ENCODE data around the gene ETV6.
"Not testable (repeated sequence)": the region's sequence is repeated elsewhere in the genome, so short reads cannot be mapped to it uniquely, and the experiment has no call there.

Gene ETV6

DNA sequence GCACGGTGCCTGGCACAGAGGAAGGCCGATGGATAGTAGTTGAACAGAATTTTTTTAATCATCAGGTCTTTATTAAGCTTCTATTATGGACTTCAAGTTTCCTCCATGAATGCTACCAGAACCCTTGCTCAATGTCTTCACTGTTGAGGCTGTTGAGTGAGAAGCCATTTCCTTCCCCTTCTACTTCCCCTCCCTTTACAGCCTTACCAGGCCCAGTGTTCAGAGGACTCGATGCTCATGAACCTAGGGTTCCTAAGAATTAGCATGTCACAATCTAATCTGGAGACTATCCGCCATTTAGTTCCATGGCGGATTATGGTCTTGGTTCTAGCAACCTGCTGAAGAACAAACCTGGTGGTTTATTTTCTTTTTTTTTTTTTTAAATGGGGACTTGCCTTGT, 17.7 kb downstream of the ETV6 start:
- no peak for FAIRE-seq

DNA sequence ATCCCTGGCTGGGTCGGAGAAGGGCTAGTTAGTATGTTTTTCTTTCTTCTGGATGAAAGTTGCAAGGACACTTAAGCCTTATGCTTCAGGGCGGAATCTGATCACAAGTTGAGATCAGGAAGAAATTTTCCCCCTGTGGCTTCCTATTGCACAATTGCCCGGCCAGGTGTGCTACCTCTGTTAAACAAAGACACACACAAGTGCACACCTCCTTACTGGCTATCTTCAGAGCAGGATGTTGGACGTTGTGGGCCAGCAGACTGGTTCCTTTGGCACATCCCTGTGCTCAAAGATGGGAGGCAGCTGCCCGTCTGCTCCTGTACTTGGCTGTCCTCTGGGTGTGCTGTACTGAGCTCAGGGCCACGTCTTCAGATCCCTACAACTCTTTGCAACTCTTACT, 19.1 kb downstream of the ETV6 start:
- DNase-seq (ENCODE audit: low spot score) (no peak), FAIRE-seq (no peak)

More for the DNA sequence above, 17.7 kb downstream of the ETV6 start:
- DNase-seq (ENCODE audit: low spot score): no peak

DNA sequence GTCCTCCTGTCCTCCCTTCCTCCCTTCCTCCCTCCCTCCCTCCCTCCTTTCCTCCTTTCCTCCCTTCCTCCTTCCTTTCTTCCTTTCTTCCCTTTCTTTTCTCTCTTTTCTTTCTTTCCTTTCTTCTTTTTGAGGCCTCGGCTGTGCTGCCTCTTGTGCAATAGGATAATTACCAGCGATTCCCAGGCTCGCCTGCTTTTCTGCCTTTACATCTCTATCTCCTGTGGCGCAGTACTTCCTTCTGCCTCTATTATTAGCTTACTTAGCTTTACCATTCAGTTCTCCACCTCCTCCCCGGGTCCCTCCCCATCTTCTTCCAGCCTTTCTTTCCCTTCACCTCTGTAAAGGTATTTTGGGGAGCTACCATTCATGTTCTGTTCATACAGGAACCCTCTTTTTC, 19.9 kb downstream of the ETV6 start:
- no peak for FAIRE-seq
- DNase-seq (ENCODE audit: low spot score): no peak

DNA sequence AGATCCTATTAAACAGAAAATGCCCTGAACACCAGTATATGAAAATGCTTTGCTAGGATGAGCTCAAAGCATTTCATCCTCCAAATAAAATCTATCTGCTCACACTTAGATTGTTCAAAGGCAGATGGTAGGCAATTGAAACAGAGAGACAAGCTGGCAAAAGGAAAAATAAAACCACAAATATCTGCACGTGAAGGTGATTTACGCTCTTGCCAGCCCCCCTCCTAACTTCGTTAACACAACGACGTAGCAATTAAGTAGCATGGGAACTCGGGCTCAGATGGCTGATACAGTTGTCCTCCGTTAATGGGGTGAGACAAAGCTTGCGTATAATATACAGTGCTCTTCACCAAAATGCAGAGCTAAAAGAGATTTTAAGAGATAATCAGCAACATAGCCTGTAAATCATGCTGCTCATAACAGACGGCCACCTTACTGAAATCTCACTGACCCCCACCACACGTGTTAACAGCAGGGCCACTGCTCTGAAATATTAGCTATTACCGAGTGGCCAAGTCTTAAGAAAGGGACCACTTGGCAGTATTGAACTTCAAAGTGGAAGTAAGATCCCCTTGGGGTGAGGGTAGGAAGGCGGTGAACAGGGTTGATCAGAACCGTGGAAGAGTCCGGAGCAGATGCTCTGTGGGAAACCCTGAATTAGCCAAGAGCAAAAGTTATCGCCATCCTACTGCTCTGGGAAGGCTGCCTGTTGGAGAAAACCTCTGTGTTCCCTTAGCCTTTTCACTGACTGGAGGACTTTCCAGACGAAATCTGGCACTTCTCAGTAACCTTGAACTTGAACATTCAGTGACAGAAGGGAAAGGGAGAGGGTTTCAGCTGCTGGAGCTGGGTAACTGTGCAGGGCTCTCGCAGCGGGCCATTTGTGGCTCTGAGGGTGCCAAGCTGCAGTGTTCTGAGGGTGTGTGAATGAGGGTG, 23.1 kb downstream of the ETV6 start:
- FAIRE-seq: no peak
- DNase-seq (ENCODE audit: low spot score): no peak

DNA sequence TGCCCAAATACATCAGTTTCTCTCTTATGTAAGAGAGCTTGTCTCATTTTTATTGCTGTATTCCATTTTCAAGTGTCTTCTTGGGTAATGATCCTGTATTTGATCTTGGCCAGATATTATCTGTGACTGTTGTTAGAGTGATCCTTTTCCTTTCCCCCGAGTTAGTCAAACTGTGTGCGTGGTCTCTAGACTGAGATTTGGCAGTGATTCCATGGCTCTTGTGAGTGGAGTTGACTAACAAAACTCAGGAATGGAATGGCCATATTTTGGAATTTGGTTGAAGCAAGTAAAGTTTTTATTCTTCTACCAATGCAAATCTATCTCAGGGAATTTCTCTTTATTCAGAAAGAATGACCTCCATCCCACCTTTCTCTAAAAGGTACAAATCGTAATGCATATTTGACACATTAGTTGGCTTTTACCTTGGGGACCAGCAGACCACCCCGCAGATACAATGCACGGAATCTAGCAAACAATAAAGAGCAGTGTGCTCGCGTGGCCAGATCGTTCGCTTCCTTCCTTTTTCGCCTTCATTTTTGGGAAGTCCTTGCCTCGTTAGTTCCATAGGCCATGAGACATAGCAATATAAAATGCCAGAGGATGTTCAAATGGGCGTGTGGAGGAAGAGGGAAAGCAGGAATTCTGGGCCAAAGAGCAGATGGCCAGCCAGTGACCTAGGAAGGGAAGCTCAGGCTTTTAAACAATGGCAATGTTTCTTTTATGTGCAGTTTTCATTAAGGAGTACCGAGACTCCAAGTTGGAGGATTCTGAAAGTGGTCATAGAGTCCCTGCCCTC, 24.4 kb downstream of the ETV6 start:
- FAIRE-seq (no peak), DNase-seq (ENCODE audit: low spot score) (no peak)

DNA sequence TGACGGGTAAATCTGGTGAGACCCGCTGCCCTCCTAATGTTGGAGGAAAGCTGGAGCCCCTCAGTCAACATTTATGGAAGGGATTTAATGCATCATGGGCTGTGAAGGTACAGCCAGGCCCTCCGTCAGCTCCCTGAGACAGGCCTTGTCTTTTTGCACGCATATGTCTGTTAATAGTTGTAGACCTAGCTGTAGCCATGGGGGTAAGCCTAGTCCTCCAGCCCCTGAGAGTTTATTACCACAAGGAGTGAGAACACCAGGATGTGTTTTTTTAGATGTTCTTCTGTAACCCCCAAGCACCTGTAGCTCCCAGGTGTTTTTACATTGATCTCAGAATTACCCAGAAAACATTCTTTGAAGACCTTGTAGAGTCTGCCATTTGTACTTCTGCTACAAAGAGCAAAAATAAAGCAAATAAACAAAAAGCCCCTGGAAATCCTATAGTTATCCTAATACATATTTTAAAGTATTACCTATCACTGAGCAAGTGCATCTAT, 25.5 kb downstream of the ETV6 start:
- FAIRE-seq: no peak
- no peak for DNase-seq (ENCODE audit: low spot score)

DNA sequence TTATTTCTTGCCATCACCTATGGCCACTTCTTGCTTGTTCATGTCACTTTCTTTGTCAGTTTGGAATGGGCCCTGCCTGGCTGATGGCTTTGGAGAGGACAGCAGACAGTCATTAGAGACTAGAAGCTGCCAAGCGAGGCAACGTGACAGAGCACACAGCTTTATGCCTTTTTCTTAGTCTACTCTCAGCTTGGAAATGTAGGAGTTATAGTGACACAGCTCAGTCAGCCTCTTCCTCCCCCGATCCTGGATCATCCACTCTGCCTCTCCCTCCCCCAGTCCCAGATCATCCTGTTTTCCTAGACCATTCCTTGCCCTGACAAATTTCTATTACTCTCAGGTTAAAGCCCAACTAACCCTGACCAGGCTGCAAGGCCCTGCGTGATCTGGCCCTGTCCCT, 26.6 kb downstream of the ETV6 start:
- FAIRE-seq (no peak), DNase-seq (ENCODE audit: low spot score) (no peak)

DNA sequence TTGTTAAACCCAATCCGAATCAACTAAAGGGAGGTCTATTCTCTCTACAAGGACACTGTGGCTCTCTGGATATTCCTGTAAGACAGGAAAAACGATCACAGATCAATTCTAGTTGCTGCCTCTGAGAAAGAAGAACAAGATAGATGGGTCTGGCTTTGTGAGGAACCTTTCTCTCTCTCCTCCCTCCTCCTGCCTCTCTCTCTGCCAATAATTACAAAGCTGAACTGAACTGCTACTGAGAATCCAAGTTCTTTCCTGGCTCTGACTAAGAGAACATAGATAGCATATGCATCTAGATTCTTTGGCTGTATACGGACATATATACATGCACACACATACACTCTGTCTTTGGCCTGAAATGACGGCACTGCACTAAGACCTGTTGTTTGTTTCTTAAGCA, 27.6 kb downstream of the ETV6 start:
- DNase-seq (ENCODE audit: low spot score) (no peak), FAIRE-seq (peak; percentile 48)

DNA sequence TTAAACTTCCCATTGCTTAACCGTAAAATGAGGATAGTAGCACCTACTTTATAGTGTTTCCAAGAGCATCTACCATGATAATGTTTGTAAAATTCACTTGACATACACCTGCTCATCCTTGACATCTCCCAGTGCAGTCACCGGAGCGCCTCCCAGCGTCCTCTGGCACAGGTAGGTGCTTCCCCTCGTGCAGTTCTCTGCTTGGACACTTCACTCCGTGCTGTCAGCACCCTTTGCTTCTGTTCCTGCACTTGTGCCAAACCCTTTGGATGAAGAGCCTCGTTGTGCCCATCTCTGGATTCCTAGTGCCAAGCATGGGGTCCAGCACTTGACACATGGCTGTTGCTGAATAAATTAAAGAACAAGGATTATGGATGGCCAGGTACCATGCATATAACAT, 28.3 kb downstream of the ETV6 start:
- no peak for DNase-seq (ENCODE audit: low spot score)
- FAIRE-seq: no peak

DNA sequence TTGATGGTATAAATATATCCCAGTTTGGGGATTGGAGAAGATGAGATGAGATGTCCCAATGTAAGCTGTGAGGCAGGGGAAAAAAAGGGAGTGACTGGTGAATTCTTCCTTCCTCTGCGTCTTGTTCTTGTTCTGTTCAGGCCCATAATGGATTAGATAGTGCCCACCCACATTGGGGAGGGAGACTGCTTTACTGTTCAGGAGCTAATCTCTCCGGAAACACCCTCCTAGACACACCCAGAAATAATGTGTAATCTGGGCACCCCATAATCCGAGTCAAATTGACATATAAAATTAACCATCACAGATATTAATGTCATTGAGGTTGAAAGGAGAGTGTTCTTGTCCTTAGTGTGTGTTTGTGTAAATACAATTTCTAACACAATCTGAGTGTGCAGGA, 29.3 kb downstream of the ETV6 start:
- DNase-seq (ENCODE audit: low spot score): no peak
- FAIRE-seq: no peak

DNA sequence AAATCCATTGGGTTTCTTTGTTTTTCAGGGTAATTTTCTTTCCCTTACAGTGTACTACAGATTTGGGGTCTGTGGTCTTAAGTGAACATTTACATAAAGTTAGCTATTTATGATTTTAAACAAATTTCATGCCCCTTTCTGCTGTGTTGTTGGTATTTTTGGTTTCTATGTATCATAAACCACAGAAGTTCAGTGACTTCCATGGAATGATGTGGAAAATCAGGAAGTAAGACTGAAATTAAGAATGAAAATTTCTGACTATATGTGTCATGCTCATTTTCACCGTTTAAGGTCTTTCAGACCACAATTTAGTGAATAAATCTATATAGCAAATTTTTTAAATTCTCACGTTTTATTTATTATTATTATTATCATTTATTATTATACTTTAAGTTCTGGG, 31.7 kb downstream of the ETV6 start:
- DNase-seq (ENCODE audit: low spot score): no peak

DNA sequence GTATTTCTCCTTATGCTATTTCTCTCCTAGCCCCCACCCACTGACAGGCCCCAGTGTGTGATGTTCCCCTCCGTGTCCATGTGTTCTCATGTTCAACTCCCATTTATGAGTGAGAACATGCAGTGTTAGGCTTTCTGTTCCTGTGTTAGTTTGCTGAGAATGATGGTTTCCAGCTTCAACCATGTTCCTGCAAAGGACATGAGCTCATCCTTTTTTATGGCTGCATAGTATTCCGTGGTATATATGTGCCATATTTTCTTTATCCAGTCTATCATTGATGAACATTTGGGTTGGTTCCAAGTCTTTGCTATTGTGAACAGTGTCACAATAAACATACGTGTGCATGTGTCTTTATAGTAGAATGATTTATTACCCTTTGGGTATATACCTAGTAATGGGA, 32.2 kb downstream of the ETV6 start:
- not testable (repeated sequence) for DNase-seq (ENCODE audit: low spot score)
- peak; percentile 73 for FAIRE-seq

More for the DNA sequence above, 31.7 kb downstream of the ETV6 start:
- FAIRE-seq: no peak

DNA sequence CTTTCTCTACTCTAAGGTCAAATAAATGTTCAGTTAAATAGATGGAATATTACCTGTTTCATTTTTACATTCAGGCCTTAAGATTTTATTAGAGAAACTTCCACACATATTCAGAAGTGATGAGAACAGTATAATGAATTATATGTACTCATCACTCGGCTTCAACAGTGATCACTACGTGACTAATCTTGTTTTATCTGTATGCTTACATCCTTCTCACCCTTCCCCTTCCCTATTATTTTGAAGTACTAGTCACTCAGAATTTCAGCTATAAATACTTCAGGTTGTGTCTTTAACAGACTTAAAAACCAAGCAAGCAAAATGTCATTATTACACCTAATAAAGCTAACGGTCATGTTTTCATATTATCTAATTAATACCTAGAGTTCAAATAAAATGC, 34.9 kb downstream of the ETV6 start:
- DNase-seq (ENCODE audit: low spot score): no peak

DNA sequence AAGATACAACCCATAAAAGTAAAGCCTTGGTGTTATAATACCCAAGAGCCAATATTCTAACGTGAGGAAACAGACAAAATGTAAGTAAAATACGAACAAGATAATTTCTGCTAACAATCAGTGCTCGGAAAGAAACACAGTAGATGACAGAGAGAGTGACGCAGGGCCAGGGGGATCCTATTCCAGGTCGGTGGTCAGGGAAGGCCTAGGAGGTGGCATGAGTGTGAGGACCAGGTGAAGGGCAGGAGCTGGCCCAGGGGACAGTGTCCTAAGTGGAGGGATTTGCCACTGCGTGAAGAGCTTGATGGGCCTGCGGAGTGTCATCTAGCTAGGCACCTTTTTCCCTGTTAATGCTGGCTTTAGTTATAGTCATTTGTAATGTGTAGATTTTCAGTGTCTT, 35.3 kb downstream of the ETV6 start:
- FAIRE-seq (no peak), DNase-seq (ENCODE audit: low spot score) (no peak)

More for the DNA sequence above, 34.9 kb downstream of the ETV6 start:
- no peak for FAIRE-seq

DNA sequence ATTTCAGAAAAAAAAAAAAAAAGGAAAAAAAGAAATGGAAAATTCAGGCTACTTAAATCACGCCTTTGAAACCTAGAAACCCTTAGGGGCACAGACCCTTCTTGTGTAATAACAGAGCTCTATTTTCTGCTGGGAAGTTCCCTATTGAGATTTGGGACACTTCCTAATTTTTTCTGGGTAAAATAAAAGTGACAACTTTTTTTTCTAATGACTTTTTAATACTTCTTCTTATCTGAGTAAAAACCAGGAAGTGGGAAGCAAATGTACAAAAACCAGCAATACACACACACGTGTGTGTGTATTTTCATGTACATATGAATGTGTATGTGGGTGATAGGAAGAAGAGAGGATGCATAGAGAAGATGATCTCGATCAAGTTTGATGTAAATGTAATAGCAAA, 35.8 kb downstream of the ETV6 start:
- DNase-seq (ENCODE audit: low spot score): no peak
- FAIRE-seq: no peak

DNA sequence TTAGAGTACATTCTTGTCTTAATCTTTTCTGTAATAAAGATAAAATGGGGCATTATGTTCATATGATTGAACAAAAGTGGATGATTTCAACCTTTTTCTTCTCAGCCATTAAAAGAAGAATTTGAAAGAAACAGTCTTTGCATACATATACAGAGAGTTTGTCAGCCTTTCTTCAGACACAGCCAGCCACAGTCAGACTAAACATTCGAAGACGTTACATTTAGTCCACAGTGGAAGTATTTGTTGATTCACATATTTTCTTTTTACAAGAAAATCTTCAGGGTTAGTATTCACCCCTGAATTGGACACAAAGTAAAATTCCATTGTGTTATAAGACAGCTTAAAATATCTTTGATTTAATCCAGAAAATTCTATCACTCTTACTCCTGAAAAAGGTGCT, 36.2 kb downstream of the ETV6 start:
- DNase-seq (ENCODE audit: low spot score) (no peak), FAIRE-seq (no peak)

DNA sequence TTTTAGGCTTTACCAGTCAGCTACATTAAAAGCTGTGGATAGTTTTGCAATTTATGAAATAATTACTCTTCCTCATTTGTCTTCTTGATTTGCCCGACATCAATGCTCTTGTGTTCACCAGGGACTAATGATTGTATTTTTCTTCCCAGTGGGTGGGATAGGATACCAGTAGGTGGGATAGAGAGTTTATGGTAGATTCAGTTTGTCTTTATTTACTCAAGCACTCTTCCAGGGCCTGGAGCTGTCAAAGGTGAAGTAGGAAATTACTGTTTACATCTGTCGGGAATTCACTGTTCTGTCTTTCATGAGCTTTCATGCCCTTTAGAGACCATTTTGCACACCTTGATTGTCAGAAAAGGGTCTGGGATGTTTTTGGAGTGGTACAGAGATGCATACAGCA, 36.6 kb downstream of the ETV6 start:
- FAIRE-seq (no peak), DNase-seq (ENCODE audit: low spot score) (no peak)

DNA sequence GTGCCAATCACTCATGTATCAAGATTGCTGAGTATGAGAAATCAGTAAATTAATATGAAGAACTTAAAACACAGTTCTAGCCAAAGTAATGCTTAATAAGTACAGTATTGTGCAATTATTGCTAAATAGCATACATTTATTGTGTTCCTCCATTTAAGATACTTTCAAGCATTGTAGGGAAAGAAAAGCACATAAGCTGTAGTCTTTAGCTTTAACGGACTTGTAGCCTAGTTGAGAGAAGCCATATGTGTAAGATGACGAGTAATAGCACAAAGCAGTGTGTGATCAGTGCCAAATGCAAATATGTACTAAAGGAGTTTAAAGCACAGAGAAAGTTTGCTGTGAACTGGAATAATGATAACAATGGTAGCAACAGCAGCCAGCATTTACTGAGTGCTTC, 38.1 kb downstream of the ETV6 start:
- FAIRE-seq (peak; percentile 77), DNase-seq (ENCODE audit: low spot score) (no peak)

DNA sequence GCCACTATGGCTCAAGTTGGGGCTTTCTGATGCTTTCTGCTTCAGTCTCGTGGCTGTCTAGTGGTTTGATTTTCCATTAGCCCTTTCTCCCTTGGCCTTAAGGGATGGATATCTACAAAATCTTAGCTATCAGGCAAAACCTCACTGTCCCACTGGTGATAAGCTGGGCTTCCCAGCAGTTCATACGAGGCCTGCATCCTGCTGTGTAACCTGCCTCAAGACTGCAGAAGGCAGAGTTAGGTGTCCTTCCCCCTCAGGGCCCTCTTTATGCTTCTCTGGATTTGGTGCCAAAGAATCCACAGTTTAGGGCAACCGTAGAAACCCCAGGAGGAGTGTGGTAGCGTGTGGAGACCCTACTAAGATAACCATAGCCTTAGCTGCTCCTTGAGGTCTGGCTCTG, 38.9 kb downstream of the ETV6 start:
- FAIRE-seq (no peak), DNase-seq (ENCODE audit: low spot score) (no peak)

DNA sequence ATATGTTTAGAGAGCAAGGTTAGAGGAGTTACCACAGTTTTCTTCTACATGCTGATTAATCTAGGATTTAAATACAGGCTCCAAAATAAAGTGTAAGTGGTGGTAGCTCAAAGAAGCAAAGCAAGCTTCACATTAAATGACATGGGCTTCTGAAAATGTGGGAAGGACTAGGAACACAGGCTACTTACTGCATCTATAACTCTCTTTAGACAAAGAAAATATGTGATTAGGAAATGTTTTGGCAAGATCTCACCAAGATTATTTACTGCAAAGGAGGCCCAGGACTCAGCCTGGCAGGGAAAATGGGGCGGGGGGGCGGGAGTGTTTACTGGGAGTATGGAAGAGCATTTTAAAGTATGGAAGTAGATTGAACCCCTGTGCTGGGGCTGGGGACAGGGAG, 39.4 kb downstream of the ETV6 start:
- DNase-seq (ENCODE audit: low spot score) (no peak), FAIRE-seq (no peak)

DNA sequence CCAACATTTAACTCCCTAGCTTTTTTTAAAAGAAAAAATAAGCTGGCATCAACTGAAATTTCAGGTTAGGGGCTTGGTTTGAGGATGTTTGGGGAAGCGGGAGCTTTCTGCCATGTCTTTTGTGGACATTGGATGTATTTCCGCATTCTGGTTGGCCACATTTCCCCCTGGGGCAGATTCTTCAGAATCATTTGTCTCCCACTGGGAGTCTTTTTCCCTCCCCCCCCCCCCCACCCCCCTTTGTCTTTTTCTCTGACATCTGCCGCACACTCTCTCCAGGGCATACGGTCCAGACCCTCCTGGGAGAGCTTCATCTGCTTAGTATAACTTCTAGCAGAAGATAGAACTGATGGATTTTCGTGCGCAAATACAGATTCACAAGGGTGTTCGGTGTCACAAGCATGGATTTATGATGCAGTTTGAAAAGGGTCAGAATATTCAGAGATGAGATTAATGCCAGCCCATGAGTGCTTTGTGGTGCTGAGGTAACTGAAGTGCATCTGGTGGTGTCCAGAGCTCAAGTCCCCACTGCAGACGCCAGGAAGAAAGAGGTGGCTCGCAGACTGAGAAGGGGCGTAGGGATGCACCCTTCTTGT, 40.2 kb downstream of the ETV6 start:
- FAIRE-seq: no peak
- DNase-seq (ENCODE audit: low spot score): no peak

DNA sequence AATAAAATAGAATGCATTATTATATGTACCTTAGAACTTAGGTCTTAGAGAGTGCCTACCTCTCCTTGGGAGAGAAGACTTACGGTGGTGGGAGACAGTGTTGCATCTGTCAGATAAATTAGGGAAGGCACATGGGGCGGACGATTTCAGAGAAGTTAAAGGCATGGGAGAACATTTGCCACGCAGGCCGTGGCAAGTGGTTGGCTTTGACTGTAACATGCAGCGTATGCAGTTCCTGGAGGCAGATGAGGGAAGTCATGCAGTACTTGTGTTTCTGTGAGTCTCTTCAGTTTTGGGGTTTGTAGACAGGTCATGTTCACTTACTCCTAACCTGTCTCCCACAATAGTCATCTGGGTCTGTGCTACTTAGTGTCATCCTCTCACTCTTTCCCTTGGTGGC, 43.6 kb downstream of the ETV6 start:
- DNase-seq (ENCODE audit: low spot score): no peak
- no peak for FAIRE-seq
